Chondrocyte (in vitro differentiated cells): ENCODE results near the gene IQGAP1. TPM values are rescaled to one million over a fixed set of nuclear protein-coding genes. Genes with fewer than 3 reads are reported as not detected.

Source experiments
- DNase-seq: peaks from one replicate; pipeline ENCODE4 v3.0.0; 2021; ENCODE audit warnings: mixed read lengths, low spot score
- H3K27ac Mint-ChIP-seq: one replicate; pipeline ENCODE4 v1.8.0; 2021; ENCODE audit warnings: mild to moderate bottlenecking, moderate library complexity, mixed read lengths; ENCODE audit not compliant: unreplicated experiment
- H3K27me3 Mint-ChIP-seq: 2 replicates; pipeline ENCODE4 v1.8.0; 2021; ENCODE audit warnings: low read depth, mixed read lengths
- H3K36me3 Mint-ChIP-seq: 2 replicates; pipeline ENCODE4 v1.8.0; 2021; ENCODE audit warnings: low read depth, mixed read lengths
- H3K4me1 Mint-ChIP-seq: 2 replicates; pipeline ENCODE4 v1.8.0; 2021; ENCODE audit warnings: low read depth, mild to moderate bottlenecking, mixed read lengths
- H3K4me3 Mint-ChIP-seq: one replicate; pipeline ENCODE4 v1.8.0; 2021; ENCODE audit warnings: mild to moderate bottlenecking, moderate library complexity, mixed read lengths; ENCODE audit not compliant: unreplicated experiment
- H3K9me3 Mint-ChIP-seq: 2 replicates; pipeline ENCODE4 v1.8.0; 2021; ENCODE audit warnings: low read depth, mixed read lengths
- CTCF ChIP-seq: fragments of 200-600 bp; sonication (generic); IDR thresholded peaks from 2 replicates; pipeline ENCODE4 v1.5.0; 2021; ENCODE audit warnings: antibody characterized with exemption, mild to moderate bottlenecking, moderate library complexity
- total RNA-seq: library from RNA; stranded (reverse); gene quantifications from 3 replicates; pipeline ENCODE4 v1.2.1, GENCODE V29; 2021

The IQGAP1 gene
- total RNA-seq, 1 donor from 2014 or later = 209 TPM

GRCh38 chr15:90432253-90432652 is 44.2 kb downstream of the IQGAP1 start:
- Mint-ChIP-seq H3K4me1 (peaks cover 21% of the 10 kb centered on the region), H3K36me3 (peaks cover 15% of the 10 kb centered on the region), H3K4me3 (no peak overlapping the region), H3K27me3 (no peaks in the 10 kb centered on the region), H3K9me3 (no peaks in the 10 kb centered on the region), H3K27ac (peak overlapping the region; percentile 60)
- no peak for TF ChIP-seq CTCF
- DNase-seq = no peak

GRCh38 chr15:90435652-90436337 is 47.8 kb downstream of the IQGAP1 start:
- Mint-ChIP-seq H3K9me3 (no peaks in the 10 kb centered on the region), H3K4me3 (no peak overlapping the region), H3K36me3 (peaks cover 11% of the 10 kb centered on the region), H3K27me3 (no peaks in the 10 kb centered on the region), H3K4me1 (peaks cover 34% of the 10 kb centered on the region), H3K27ac (peak overlapping the region; percentile 10)
- DNase-seq = no peak
- TF ChIP-seq CTCF = no peak

- Mint-ChIP-seq H3K36me3 (peaks cover 17% of the 10 kb centered on the region), H3K27ac (no peak overlapping the region), H3K27me3 (no peaks in the 10 kb centered on the region), H3K9me3 (no peaks in the 10 kb centered on the region), H3K4me3 (no peak overlapping the region), H3K4me1 (peaks cover 33% of the 10 kb centered on the region)
- TF ChIP-seq CTCF = no peak
- no peak for DNase-seq
Observed at GRCh38 chr15:90436952-90437351, 48.9 kb downstream of the IQGAP1 start.

- H3K9me3 Mint-ChIP-seq = no peaks in the 10 kb centered on the region
- DNase-seq = no peak
- peaks cover 27% of the 10 kb centered on the region for H3K4me1 Mint-ChIP-seq
- H3K27ac Mint-ChIP-seq = no peak overlapping the region
- no peak for TF ChIP-seq CTCF
- H3K4me3 Mint-ChIP-seq = no peak overlapping the region
- H3K27me3 Mint-ChIP-seq = no peaks in the 10 kb centered on the region
- peaks cover 20% of the 10 kb centered on the region for H3K36me3 Mint-ChIP-seq
Observed at GRCh38 chr15:90437516-90437915, 49.5 kb downstream of the IQGAP1 start.

GRCh38 chr15:90439946-90440345 is 51.9 kb downstream of the IQGAP1 start:
- no peak for TF ChIP-seq CTCF
- peaks cover 21% of the 10 kb centered on the region for H3K36me3 Mint-ChIP-seq
- H3K4me1 Mint-ChIP-seq = peaks cover 22% of the 10 kb centered on the region
- H3K27me3 Mint-ChIP-seq = no peaks in the 10 kb centered on the region
- no peak for DNase-seq
- peak overlapping the region; percentile 57 for H3K27ac Mint-ChIP-seq
- no peak overlapping the region for H3K4me3 Mint-ChIP-seq
- no peaks in the 10 kb centered on the region for H3K9me3 Mint-ChIP-seq
